SK-N-SH (cell line): Measurements from ENCODE around the gene CORO1A. TPM values are rescaled to one million over a fixed set of nuclear protein-coding genes. Genes with fewer than 3 reads are reported as not detected.

Source experiments
- polyA plus RNA-seq, 3 experiments: library from polyadenylated mRNA; depleted of rRNA; stranded (reverse); fragments of >200 nt; gene quantifications; 2 replicates each; pipeline ENCODE4 v1.2.3, GENCODE V29; 2012
- small RNA-seq, 7 experiments: library from RNA; depleted of rRNA; stranded (forward); fragments of <200 nt; gene quantifications; one replicate each; pipeline ENCODE3, GENCODE V24; 2012

Gene CORO1A
- polyA plus RNA-seq, 1 of the 3 experiments (the other 2 are of a cell fraction) = 13.5 TPM

Small RNAs within 50 kb of the gene (small RNA-seq; reads per million reads assigned to genes)
- gene AC106782.4 = 0 reads per million in 7 experiments

Other genes with a start within 250 kb of the CORO1A start
- gene TMEM219, start 221.5 kb upstream of the CORO1A start, polyA plus RNA-seq (2012; rRNA removed) = 95.0 and 101 TPM in 2 replicates
- gene TAOK2, start 209.7 kb upstream of the CORO1A start, polyA plus RNA-seq (2012; rRNA removed) = 21.9 and 23.1 TPM in 2 replicates
- 15.4 and 18.9 TPM in 2 replicates for gene HIRIP3, start 188.0 kb upstream of the CORO1A start, polyA plus RNA-seq (2012; rRNA removed)
- gene INO80E, start 187.4 kb upstream of the CORO1A start, polyA plus RNA-seq (2012; rRNA removed) = 43.9 and 46.6 TPM in 2 replicates
- gene DOC2A, start 172.6 kb upstream of the CORO1A start, polyA plus RNA-seq (2012; rRNA removed) = 10.3 and 10.4 TPM in 2 replicates
- gene C16orf92, start 160.4 kb upstream of the CORO1A start, polyA plus RNA-seq (2012; rRNA removed) = not detected in 2 replicates
- gene TLCD3B, start 152.3 kb upstream of the CORO1A start, polyA plus RNA-seq (2012; rRNA removed) = 2.3 and 3.8 TPM in 2 replicates
- gene ALDOA, start 117.8 kb upstream of the CORO1A start, polyA plus RNA-seq (2012; rRNA removed) = 437 and 641 TPM in 2 replicates
- 325 and 339 TPM in 2 replicates for gene PPP4C, start 107.6 kb upstream of the CORO1A start, polyA plus RNA-seq (2012; rRNA removed)
- 0.16 and 0.18 TPM in 2 replicates for gene TBX6, start 91.7 kb upstream of the CORO1A start, polyA plus RNA-seq (2012; rRNA removed)
- 24.5 and 36.6 TPM in 2 replicates for gene YPEL3, start 87.4 kb upstream of the CORO1A start, polyA plus RNA-seq (2012; rRNA removed)
- gene GDPD3, start 70.1 kb upstream of the CORO1A start, polyA plus RNA-seq (2012; rRNA removed) = 1.5 and 2.3 TPM in 2 replicates
- gene MAPK3, start 60.4 kb upstream of the CORO1A start, polyA plus RNA-seq (2012; rRNA removed) = 65.6 and 67.3 TPM in 2 replicates
- gene BOLA2B, start 10.1 kb downstream of the CORO1A start, polyA plus RNA-seq (2012; rRNA removed) = 660 and 726 TPM in 2 replicates
- 45.0 and 68.8 TPM in 2 replicates for gene SLX1A, start 10.3 kb downstream of the CORO1A start, polyA plus RNA-seq (2012; rRNA removed)
- 20.4 and 24.1 TPM in 2 replicates for gene SULT1A3, start 15.7 kb downstream of the CORO1A start, polyA plus RNA-seq (2012; rRNA removed)
- 1.9 and 5.3 TPM in 2 replicates for gene NPIPB13, start 64.9 kb downstream of the CORO1A start, polyA plus RNA-seq (2012; rRNA removed)
- gene CD2BP2, start 171.7 kb downstream of the CORO1A start, polyA plus RNA-seq (2012; rRNA removed) = 80.8 and 85.3 TPM in 2 replicates
- gene TBC1D10B, start 186.9 kb downstream of the CORO1A start, polyA plus RNA-seq (2012; rRNA removed) = 15.7 and 20.5 TPM in 2 replicates
- 0.23 TPM in 1 of 2 replicates, not detected in the other for gene MYL11, start 191.2 kb downstream of the CORO1A start, polyA plus RNA-seq (2012; rRNA removed)
- gene SEPTIN1, start 199.0 kb downstream of the CORO1A start, polyA plus RNA-seq (2012; rRNA removed) = 0.13 and 0.25 TPM in 2 replicates
- gene ZNF48, start 211.8 kb downstream of the CORO1A start, polyA plus RNA-seq (2012; rRNA removed) = 7.9 and 8.8 TPM in 2 replicates
- 20.4 and 21.7 TPM in 2 replicates for gene ZNF771, start 224.0 kb downstream of the CORO1A start, polyA plus RNA-seq (2012; rRNA removed)
- 78.9 and 79.2 TPM in 2 replicates for gene DCTPP1, start 246.4 kb downstream of the CORO1A start, polyA plus RNA-seq (2012; rRNA removed)